ENCODE data around the gene CDC20B. TPM values are rescaled to one million over a fixed set of nuclear protein-coding genes. Genes with fewer than 3 reads are reported as not detected.

Gene CDC20B, protein sequence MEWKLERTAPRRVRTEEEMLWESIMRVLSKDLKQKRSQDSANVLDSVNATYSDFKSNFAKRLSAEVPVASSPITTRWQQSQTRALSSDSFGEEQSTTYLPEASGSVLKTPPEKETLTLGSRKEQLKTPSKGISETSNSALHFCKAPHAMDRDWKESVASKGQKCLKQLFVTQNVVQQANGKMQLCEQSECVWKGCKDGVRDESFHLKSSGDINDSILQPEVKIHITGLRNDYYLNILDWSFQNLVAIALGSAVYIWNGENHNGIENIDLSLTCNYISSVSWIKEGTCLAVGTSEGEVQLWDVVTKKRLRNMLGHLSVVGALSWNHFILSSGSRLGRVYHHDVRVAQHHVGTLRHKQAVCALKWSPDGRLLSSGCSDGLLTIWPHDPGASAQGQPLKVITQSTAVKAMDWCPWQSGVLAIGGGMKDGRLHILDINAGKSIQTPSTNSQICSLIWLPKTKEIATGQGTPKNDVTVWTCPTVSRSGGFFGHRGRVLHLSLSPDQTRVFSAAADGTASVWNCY
- total RNA-seq, result not detected
- polyA plus RNA-seq (ENCODE audit: insufficient read length in 6 of 6), result 10 to 100 TPM in 4 of 6 donors, 1 to 10 TPM in 2; 6.6 to 21.8 (median 16.6) TPM
- long read RNA-seq, donor 1, partial matches to known transcripts, result 10 of 34 reads
- long read RNA-seq, donor 1, other reads (novel, unspliced or antisense), result 23 of 34 reads
- long read RNA-seq, donor 2, partial matches to known transcripts, result 48 of 49 reads
- long read RNA-seq, donor 2, other reads (novel, unspliced or antisense), result 0 of 49 reads
- long read RNA-seq, donor 3, result 0 reads
- long read RNA-seq, donor 4, result 0 reads
- long read RNA-seq, donor 5, partial matches to known transcripts, result 12 of 48 reads
- long read RNA-seq, donor 5, other reads (novel, unspliced or antisense), result 34 of 48 reads
- long read RNA-seq, donor 6, result 0 reads
- long read RNA-seq, donor 7, partial matches to known transcripts, result 5 of 12 reads
- long read RNA-seq, donor 7, other reads (novel, unspliced or antisense), result 6 of 12 reads
- long read RNA-seq, donor 8, partial matches to known transcripts, result 41 of 58 reads
- long read RNA-seq, donor 8, other reads (novel, unspliced or antisense), result 16 of 58 reads
- long read RNA-seq, donor 9, result 0 reads
- long read RNA-seq, donor 10, result 0 reads
- long read RNA-seq, donor 11, result 0 reads
- long read RNA-seq, donor 12, partial matches to known transcripts, result 0 of 12 reads
- long read RNA-seq, donor 12, other reads (novel, unspliced or antisense), result 10 of 12 reads

- intact Hi-C loops (cut with DNase I), result no loop called here
- H3K36me3 ChIP-seq, result no peaks in the 10 kb centered on the region
- H3K27ac ChIP-seq, result no peak within 1 kb of the TSS
- DNase-seq (peak; percentile 61 to 88 (median 76)), ATAC-seq (peak; percentile 92)
- peak within 1 kb of the TSS; percentile 26 to 47 for H3K4me3 ChIP-seq
- H3K27me3 ChIP-seq, result peaks cover 47 to 94% of the 10 kb centered on the region in 2 donors
- TF ChIP-seq, protein P1, sequence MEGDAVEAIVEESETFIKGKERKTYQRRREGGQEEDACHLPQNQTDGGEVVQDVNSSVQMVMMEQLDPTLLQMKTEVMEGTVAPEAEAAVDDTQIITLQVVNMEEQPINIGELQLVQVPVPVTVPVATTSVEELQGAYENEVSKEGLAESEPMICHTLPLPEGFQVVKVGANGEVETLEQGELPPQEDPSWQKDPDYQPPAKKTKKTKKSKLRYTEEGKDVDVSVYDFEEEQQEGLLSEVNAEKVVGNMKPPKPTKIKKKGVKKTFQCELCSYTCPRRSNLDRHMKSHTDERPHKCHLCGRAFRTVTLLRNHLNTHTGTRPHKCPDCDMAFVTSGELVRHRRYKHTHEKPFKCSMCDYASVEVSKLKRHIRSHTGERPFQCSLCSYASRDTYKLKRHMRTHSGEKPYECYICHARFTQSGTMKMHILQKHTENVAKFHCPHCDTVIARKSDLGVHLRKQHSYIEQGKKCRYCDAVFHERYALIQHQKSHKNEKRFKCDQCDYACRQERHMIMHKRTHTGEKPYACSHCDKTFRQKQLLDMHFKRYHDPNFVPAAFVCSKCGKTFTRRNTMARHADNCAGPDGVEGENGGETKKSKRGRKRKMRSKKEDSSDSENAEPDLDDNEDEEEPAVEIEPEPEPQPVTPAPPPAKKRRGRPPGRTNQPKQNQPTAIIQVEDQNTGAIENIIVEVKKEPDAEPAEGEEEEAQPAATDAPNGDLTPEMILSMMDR (IDR thresholded peaks at IDR 0.05), result no peak
- peaks cover 17 to 31% of the 10 kb centered on the region in 2 donors for H3K4me1 ChIP-seq
- no peaks in the 10 kb centered on the region for H3K9me3 ChIP-seq
Measured at GRCh38 chr5:55172937-55173686, at the start of gene CDC20B. TSS of gene CDC20B (minus strand) at chr5:55173177. CDS start at chr5:55173000, 177 bp downstream.

DNA sequence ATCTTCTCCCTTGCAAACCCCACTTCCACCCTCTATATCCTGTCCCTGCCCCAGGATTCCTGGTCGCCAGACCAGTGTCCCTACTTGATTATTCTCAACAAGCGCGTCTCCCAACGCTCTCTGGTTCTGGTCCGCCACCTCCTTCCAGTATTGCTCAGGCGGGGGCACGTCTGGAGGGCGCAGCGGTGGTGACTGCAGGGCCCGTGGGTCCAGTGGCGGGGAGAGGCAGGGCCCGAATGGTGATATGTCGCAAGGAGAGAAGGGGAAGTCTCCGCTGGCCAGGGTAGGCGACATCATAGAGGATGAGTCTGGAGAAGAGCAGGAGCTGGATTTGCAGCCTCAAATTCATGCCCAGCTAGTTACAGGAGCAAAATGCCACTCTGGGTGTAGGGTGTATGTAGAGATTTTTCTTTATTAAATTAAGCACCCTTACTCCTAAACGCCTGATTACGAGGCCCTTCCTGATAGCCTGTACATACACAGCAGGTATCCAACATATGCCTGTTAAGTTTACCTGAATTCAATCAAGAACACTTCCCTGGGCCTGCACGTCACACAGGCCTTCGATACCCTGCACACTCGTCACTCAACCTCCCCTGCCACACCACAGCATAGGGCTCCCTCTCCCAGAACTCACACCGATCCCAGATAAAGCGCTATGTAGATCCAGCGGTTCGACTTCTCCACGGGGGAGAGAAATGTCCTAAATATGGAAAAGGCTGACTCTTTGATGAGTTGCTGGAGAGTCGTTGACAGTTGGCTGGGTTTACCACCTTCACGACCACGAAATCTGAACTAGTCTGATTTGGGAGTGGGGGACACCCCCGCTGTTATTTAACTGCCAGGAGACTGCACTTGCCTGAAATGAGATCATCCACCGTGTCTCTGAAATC lies 49.4 kb upstream of the CDC20B start:
- no peak for DNase-seq
- ATAC-seq, result no peak
- Histone ChIP-seq H3K9me3 (no peaks in the 10 kb centered on the region), H3K27ac (no peak overlapping the region), H3K4me1 (peaks cover 5 to 29% of the 10 kb centered on the region in 2 donors), H3K4me3 (no peak overlapping the region), H3K36me3 (no peaks in the 10 kb centered on the region), H3K27me3 (peaks cover 86 to 100% of the 10 kb centered on the region in 2 donors)
- intact Hi-C loops (cut with DNase I), result no loop called here
- TF ChIP-seq, protein P1 (IDR thresholded peaks at IDR 0.05), result no peak

- Histone ChIP-seq H3K9me3 (no peaks in the 10 kb centered on the region), H3K4me3 (no peak overlapping the region), H3K36me3 (no peaks in the 10 kb centered on the region), H3K27ac (no peak overlapping the region), H3K4me1 (peaks cover 5 to 17% of the 10 kb centered on the region in 2 donors), H3K27me3 (peaks cover 69 to 88% of the 10 kb centered on the region in 2 donors)
- TF ChIP-seq, protein P1 (IDR thresholded peaks at IDR 0.05), result no peak
- ATAC-seq (peak; percentile 38), DNase-seq (peak in 1 of 4 donors; percentile 16)
- intact Hi-C loops (cut with DNase I), result no loop called here
Measured at GRCh38 chr5:55220433-55221185, 47.6 kb upstream of the CDC20B start.

All from left lung (tissue), 14 donors.